Measurements from ENCODE around the gene KLRC4. TPM values are rescaled to one million over a fixed set of nuclear protein-coding genes. Genes with fewer than 3 reads are reported as not detected.
"Not testable (repeated sequence)": the region's sequence is repeated elsewhere in the genome, so short reads cannot be mapped to it uniquely, and the experiment has no call there.

Gene KLRC4
- total RNA-seq, 1 experiment from 2014 or later, result not detected

GRCh38 chr12:10400829-10401228, 8.7 kb downstream of the KLRC4 start:
- H3K4me3 ChIP-seq, result no peak overlapping the region
- POLR2A ChIA-PET (ENCODE audit: unreplicated experiment), result interaction anchor here (0.7 kb wide), 1 partner anchor 261 kb away, joined by 3 read pairs; no protein-coding TSS in a partner anchor
- H3K36me3 ChIP-seq (ENCODE audit: low read depth), result 0 out of 2 replicates have a peak, but pooled peaks cover 3% of the 10 kb centered on the region
- CTCF ChIA-PET, result interaction anchor here (0.6 kb wide), 1 partner anchor 54 kb away, joined by 3 read pairs; no protein-coding TSS in a partner anchor
- no peaks in the 10 kb centered on the region for H4K20me1 ChIP-seq (ENCODE audit: insufficient read depth)
- peaks cover 4% of the 10 kb centered on the region; the same call in 1 of the 2 replicates for H3K9me3 ChIP-seq (ENCODE audit: insufficient read depth, low read depth)
- no peak overlapping the region for H3K27ac ChIP-seq
- no peak for DNase-seq
- H3K9me2 ChIP-seq (ENCODE audit: insufficient read depth), result no peaks in the 10 kb centered on the region; the same call in 1 of the 2 replicates
- H3K4me2 ChIP-seq, result no peak overlapping the region
- BruUV-seq (replicated peaks), result no TSS peak
- H3K79me2 ChIP-seq (ENCODE audit: low read depth), result no peaks in the 10 kb centered on the region
- no peaks in the 10 kb centered on the region for H3K27me3 ChIP-seq (ENCODE audit: insufficient read depth, low read depth)
- 0 out of 2 replicates have a peak, but pooled peaks cover 3% of the 10 kb centered on the region for H3F3A ChIP-seq (ENCODE audit: insufficient read depth, low read depth)
- intact Hi-C loops (cut with micrococcal nuclease; ENCODE audit: unreplicated experiment), result no loop called here
- TF ChIP-seq, protein P1, sequence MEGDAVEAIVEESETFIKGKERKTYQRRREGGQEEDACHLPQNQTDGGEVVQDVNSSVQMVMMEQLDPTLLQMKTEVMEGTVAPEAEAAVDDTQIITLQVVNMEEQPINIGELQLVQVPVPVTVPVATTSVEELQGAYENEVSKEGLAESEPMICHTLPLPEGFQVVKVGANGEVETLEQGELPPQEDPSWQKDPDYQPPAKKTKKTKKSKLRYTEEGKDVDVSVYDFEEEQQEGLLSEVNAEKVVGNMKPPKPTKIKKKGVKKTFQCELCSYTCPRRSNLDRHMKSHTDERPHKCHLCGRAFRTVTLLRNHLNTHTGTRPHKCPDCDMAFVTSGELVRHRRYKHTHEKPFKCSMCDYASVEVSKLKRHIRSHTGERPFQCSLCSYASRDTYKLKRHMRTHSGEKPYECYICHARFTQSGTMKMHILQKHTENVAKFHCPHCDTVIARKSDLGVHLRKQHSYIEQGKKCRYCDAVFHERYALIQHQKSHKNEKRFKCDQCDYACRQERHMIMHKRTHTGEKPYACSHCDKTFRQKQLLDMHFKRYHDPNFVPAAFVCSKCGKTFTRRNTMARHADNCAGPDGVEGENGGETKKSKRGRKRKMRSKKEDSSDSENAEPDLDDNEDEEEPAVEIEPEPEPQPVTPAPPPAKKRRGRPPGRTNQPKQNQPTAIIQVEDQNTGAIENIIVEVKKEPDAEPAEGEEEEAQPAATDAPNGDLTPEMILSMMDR (conservative IDR thresholded peaks at IDR 0.05), result no peak
- TF ChIP-seq EZH2 (IDR thresholded peaks at IDR 0.05; ENCODE audit: low read depth), result no peak
- H2AFZ ChIP-seq, result no peak overlapping the region
- peaks cover 12% of the 10 kb centered on the region; the same call in 1 of the 2 replicates for H3K4me1 ChIP-seq (replicated peaks; ENCODE audit: insufficient read depth)

GRCh38 chr12:10398168-10398567, 11.4 kb downstream of the KLRC4 start:
- ChIA-PET POLR2A (ENCODE audit: unreplicated experiment) (no interaction called here), CTCF (interaction anchor here (0.6 kb wide), 1 partner anchor 266 kb away, joined by 3 read pairs; no protein-coding TSS in a partner anchor)
- no TSS peak for BruUV-seq (replicated peaks)

GRCh38 chr12:10397296-10397695, 12.3 kb downstream of the KLRC4 start:
- Histone ChIP-seq H3K4me1 (replicated peaks; ENCODE audit: insufficient read depth) (peaks cover 33% of the 10 kb centered on the region), H3K36me3 (ENCODE audit: low read depth) (0 out of 2 replicates have a peak, but pooled peaks cover 3% of the 10 kb centered on the region), H3K4me3 (no peak overlapping the region), H3F3A (ENCODE audit: insufficient read depth, low read depth) (peaks cover 16% of the 10 kb centered on the region), H2AFZ (no peak overlapping the region), H3K9me2 (ENCODE audit: insufficient read depth) (no peaks in the 10 kb centered on the region), H3K79me2 (ENCODE audit: low read depth) (no peaks in the 10 kb centered on the region), H3K9me3 (ENCODE audit: insufficient read depth, low read depth) (peaks cover 8% of the 10 kb centered on the region; the same call in 1 of the 2 replicates), H3K27ac (no peak overlapping the region), H4K20me1 (ENCODE audit: insufficient read depth) (no peaks in the 10 kb centered on the region), H3K27me3 (ENCODE audit: insufficient read depth, low read depth) (no peaks in the 10 kb centered on the region), H3K4me2 (no peak overlapping the region)
- ChIA-PET CTCF (no interaction called here), POLR2A (ENCODE audit: unreplicated experiment) (no interaction called here)
- no TSS peak for BruUV-seq (replicated peaks)
- TF ChIP-seq, protein P1 (conservative IDR thresholded peaks at IDR 0.05), result no peak
- no peak for TF ChIP-seq EZH2 (IDR thresholded peaks at IDR 0.05; ENCODE audit: low read depth)
- DNase-seq, result no peak
- intact Hi-C loops (cut with micrococcal nuclease; ENCODE audit: unreplicated experiment), result no loop called here

More at GRCh38 chr12:10398168-10398567, 11.4 kb downstream of the KLRC4 start:
- Histone ChIP-seq H4K20me1 (ENCODE audit: insufficient read depth) (no peaks in the 10 kb centered on the region), H3F3A (ENCODE audit: insufficient read depth, low read depth) (peaks cover 12% of the 10 kb centered on the region; the same call in 1 of the 2 replicates), H2AFZ (no peak overlapping the region), H3K27ac (no peak overlapping the region), H3K4me1 (replicated peaks; ENCODE audit: insufficient read depth) (peaks cover 25% of the 10 kb centered on the region), H3K79me2 (ENCODE audit: low read depth) (no peaks in the 10 kb centered on the region), H3K4me3 (no peak overlapping the region), H3K9me2 (ENCODE audit: insufficient read depth) (no peaks in the 10 kb centered on the region), H3K9me3 (ENCODE audit: insufficient read depth, low read depth) (peaks cover 8% of the 10 kb centered on the region; the same call in 1 of the 2 replicates), H3K27me3 (ENCODE audit: insufficient read depth, low read depth) (no peaks in the 10 kb centered on the region), H3K36me3 (ENCODE audit: low read depth) (0 out of 2 replicates have a peak, but pooled peaks cover 3% of the 10 kb centered on the region), H3K4me2 (no peak overlapping the region)
- no peak for TF ChIP-seq EZH2 (IDR thresholded peaks at IDR 0.05; ENCODE audit: low read depth)
- TF ChIP-seq, protein P1 (conservative IDR thresholded peaks at IDR 0.05), result no peak
- intact Hi-C loops (cut with micrococcal nuclease; ENCODE audit: unreplicated experiment), result no loop called here
- no peak for DNase-seq

- Histone ChIP-seq H3K27ac (peak overlapping the region; percentile 66; the same call in 1 of the 2 replicates), H3K4me1 (replicated peaks; ENCODE audit: insufficient read depth) (peaks cover 38% of the 10 kb centered on the region), H3F3A (ENCODE audit: insufficient read depth, low read depth) (peaks cover 22% of the 10 kb centered on the region), H3K4me2 (peak overlapping the region; percentile 41; the same call in 1 of the 2 replicates)
- H3K79me2 ChIP-seq (ENCODE audit: low read depth); H3K27me3 ChIP-seq (ENCODE audit: insufficient read depth, low read depth); BruUV-seq (replicated peaks); H3K4me3 ChIP-seq; H3K36me3 ChIP-seq (ENCODE audit: low read depth); intact Hi-C loops (cut with micrococcal nuclease; ENCODE audit: unreplicated experiment); H3K9me2 ChIP-seq (ENCODE audit: insufficient read depth); DNase-seq; CTCF ChIA-PET; H3K9me3 ChIP-seq (ENCODE audit: insufficient read depth, low read depth); H4K20me1 ChIP-seq (ENCODE audit: insufficient read depth); H2AFZ ChIP-seq: not testable (repeated sequence)
- POLR2A ChIA-PET (ENCODE audit: unreplicated experiment), result interaction anchor here (0.5 kb wide), 1 partner anchor 299 kb away, joined by 7 read pairs; no protein-coding TSS in a partner anchor
Observed at GRCh38 chr12:10396176-10396575, 13.4 kb downstream of the KLRC4 start.

Data from PC-9 (cell line).